A549 (cell line): ENCODE results near the gene PRICKLE1. TPM values are rescaled to one million over a fixed set of nuclear protein-coding genes. Genes with fewer than 3 reads are reported as not detected.

Experiments
- ATAC-seq, 2 experiments: fragments of 200-7000 bp in 1 of 2; fragments of >200 bp in 1 of 2; cut with Nextera tagmentation in 1 of 2; cut with Tn5 transposase in 1 of 2; 3 replicates each; pipeline versions ENCODE4 v1.8.0 to v1.9.1; 2018 to 2020; ENCODE audit warnings: mild to moderate bottlenecking in 1 of 2, moderate library complexity in 1 of 2
- CTCF ChIA-PET: fragments of 300-600 bp; sonication (Branson Sonifier 250); formaldehyde crosslinking; extraction: SDS; loops from one replicate; lab custom pipeline; 2021; ENCODE audit warnings: antibody characterized with exemption, inconsistent platforms; lab: Yijun Ruan, JAX
- POLR2A ChIA-PET: fragments of 350-600 bp; formaldehyde crosslinking; extraction: SDS; loops from one replicate; lab custom pipeline; 2021; ENCODE audit warnings: antibody characterized with exemption, inconsistent platforms; lab: Yijun Ruan, JAX
- DNase-seq, 2 experiments: peaks; one replicate each; pipeline versions ENCODE4 v3.0.0 to v3.0.0-alpha.2; 2011 to 2016; ENCODE audit warnings: low read depth in 1 of 2, low spot score in 1 of 2
- FAIRE-seq: peaks from 2 replicates; lab custom pipeline; 2011; peaks lifted over from hg19 to GRCh38; lab: Jason Lieb, UNC
- H3K27ac ChIP-seq, 2 experiments: fragments of >200 bp; sonication (Bioruptor Twin); formaldehyde crosslinking; 3 replicates each; pipeline ENCODE4 v1.5.1; 2016 to 2017
- H3K4me1 ChIP-seq: fragments of >200 bp; sonication (Bioruptor Twin); formaldehyde crosslinking; 3 replicates; pipeline ENCODE4 v1.6.1; 2016
- H3K4me2 ChIP-seq: fragments of >200 bp; sonication (Bioruptor Twin); formaldehyde crosslinking; 3 replicates; pipeline ENCODE4 v1.6.1; 2016
- H3K4me3 ChIP-seq: fragments of >200 bp; sonication (Bioruptor Twin); formaldehyde crosslinking; 3 replicates; pipeline ENCODE4 v1.5.1; 2016
- H3K9me3 ChIP-seq: fragments of >200 bp; sonication (Bioruptor Twin); formaldehyde crosslinking; 3 replicates; pipeline ENCODE4 v1.6.1; 2016
- ATOH8 ChIP-seq: fragments of 250-450 bp; sonication (Bioruptor Pico); IDR thresholded peaks from 2 replicates; pipeline ENCODE4 v1.5.0; 2020; ENCODE audit warnings: low read depth, mild to moderate bottlenecking, moderate library complexity
- BCL3 ChIP-seq: fragments of >200 bp; sonication (Bioruptor Twin); formaldehyde crosslinking; IDR thresholded peaks from 3 replicates; pipeline ENCODE4 v1.6.1; 2016
- CBX2 ChIP-seq: fragments of 200-600 bp; sonication (generic); IDR thresholded peaks from 2 replicates; pipeline ENCODE4 v1.6.1; 2016; ENCODE audit warnings: low read depth, mild to moderate bottlenecking, borderline replicate concordance
- CBX8 ChIP-seq: fragments of 200-600 bp; sonication (generic); IDR thresholded peaks from 2 replicates; pipeline ENCODE4 v1.6.1; 2016
- CEBPB ChIP-seq, 2 experiments: fragments of >200 bp in 1 of 2; sonication (Bioruptor Twin) in 1 of 2; formaldehyde crosslinking in 1 of 2; IDR thresholded peaks; 2 replicates each; pipeline ENCODE4 v1.6.1; 2012 to 2016
- CTCF ChIP-seq: fragments of >200 bp; sonication (Bioruptor Twin); formaldehyde crosslinking; IDR thresholded peaks from 3 replicates; pipeline ENCODE4 v1.5.1; 2016
- EHF ChIP-seq: fragments of 250-450 bp; sonication (Bioruptor Pico); IDR thresholded peaks from 2 replicates; pipeline ENCODE4 v1.5.0; 2020; ENCODE audit warnings: mild to moderate bottlenecking
- EHMT2 ChIP-seq: fragments of 200-600 bp; sonication (generic); IDR thresholded peaks from 2 replicates; pipeline ENCODE4 v1.6.1; 2016; ENCODE audit warnings: antibody characterized with exemption, low read depth, mild to moderate bottlenecking, moderate library complexity
- EP300 ChIP-seq, 2 experiments: fragments of >200 bp; sonication (Bioruptor Twin); formaldehyde crosslinking; IDR thresholded peaks; 2 replicates in 1 of 2; 3 replicates in 1 of 2; pipeline ENCODE4 v1.6.1; 2016 to 2017
- FOSL2 ChIP-seq, 2 experiments: fragments of 450-650 bp in 1 of 2; fragments of >200 bp in 1 of 2; sonication (Bioruptor Twin) in 1 of 2; formaldehyde crosslinking; IDR thresholded peaks; 2 replicates each; pipeline versions ENCODE4 v1.5.0 to v1.6.1; 2016 to 2020; ENCODE audit warnings: mild to moderate bottlenecking in 1 of 2, moderate library complexity in 1 of 2
- GATA3 ChIP-seq: IDR thresholded peaks from 2 replicates; pipeline ENCODE4 v1.6.1; 2012; ENCODE audit warnings: borderline replicate concordance
- HDAC2 ChIP-seq: fragments of 200-600 bp; sonication (generic); IDR thresholded peaks from 2 replicates; pipeline ENCODE4 v1.6.1; 2016
- HOXA7 ChIP-seq: fragments of 250-450 bp; sonication (Bioruptor Pico); IDR thresholded peaks from 2 replicates; pipeline ENCODE4 v1.5.0; 2020; ENCODE audit warnings: mild to moderate bottlenecking, moderate library complexity
- KDM5A ChIP-seq: fragments of 200-600 bp; sonication (generic); IDR thresholded peaks from 2 replicates; pipeline ENCODE4 v1.6.1; 2016; ENCODE audit warnings: antibody characterized with exemption, mild to moderate bottlenecking
- MAFK ChIP-seq: fragments of 450-650 bp; IDR thresholded peaks from 2 replicates; pipeline ENCODE4 v1.6.1; 2014; ENCODE audit not compliant: partially characterized antibody
- MAZ ChIP-seq: fragments of 150-350 bp; IDR thresholded peaks from 2 replicates; pipeline ENCODE4 v1.6.1; 2014; ENCODE audit warnings: antibody characterized with exemption, low read depth, low read length, borderline replicate concordance
- MYC ChIP-seq: IDR thresholded peaks from 2 replicates; pipeline ENCODE4 v1.6.1; 2012; ENCODE audit warnings: mild to moderate bottlenecking, inconsistent platforms, low read length, improper control_type of control experiment, borderline replicate concordance
- NFE2L2 ChIP-seq: fragments of 150-350 bp; conservative IDR thresholded peaks from 2 replicates; pipeline ENCODE4 v1.6.1; 2014; ENCODE audit warnings: low read length
- PBX3 ChIP-seq: IDR thresholded peaks from 2 replicates; pipeline ENCODE4 v1.6.1; 2012
- POLR2A ChIP-seq: IDR thresholded peaks from 2 replicates; pipeline ENCODE4 v1.6.1; 2012; ENCODE audit warnings: mild to moderate bottlenecking, low read length
- POLR2AphosphoS2 ChIP-seq: conservative IDR thresholded peaks from 2 replicates; pipeline ENCODE4 v1.6.1; 2012; ENCODE audit warnings: low read length, improper control_type of control experiment, inconsistent platforms
- RAD21 ChIP-seq, 2 experiments: fragments of >200 bp in 1 of 2; sonication (Bioruptor Twin) in 1 of 2; formaldehyde crosslinking in 1 of 2; IDR thresholded peaks in 1 of 2; conservative IDR thresholded peaks in 1 of 2; 2 replicates in 1 of 2; 3 replicates in 1 of 2; pipeline ENCODE4 v1.6.1; 2012 to 2018; ENCODE audit warnings: inconsistent platforms in 1 of 2
- RARB ChIP-seq: fragments of 250-450 bp; sonication (Bioruptor Pico); IDR thresholded peaks from 2 replicates; pipeline ENCODE4 v1.8.0; 2021; ENCODE audit warnings: mild to moderate bottlenecking, moderate library complexity
- RFX5 ChIP-seq: fragments of 450-650 bp; IDR thresholded peaks from 2 replicates; pipeline ENCODE4 v1.7.1; 2014; ENCODE audit warnings: antibody characterized with exemption, mild to moderate bottlenecking, moderate library complexity
- SMC3 ChIP-seq: fragments of >200 bp; sonication (Bioruptor Twin); formaldehyde crosslinking; IDR thresholded peaks from 3 replicates; pipeline ENCODE4 v1.6.1; 2018; ENCODE audit warnings: inconsistent platforms
- ZNF302 ChIP-seq: fragments of 250-450 bp; sonication (Bioruptor Pico); IDR thresholded peaks from 2 replicates; pipeline ENCODE4 v1.9.0; 2021; ENCODE audit warnings: inconsistent platforms, mild to moderate bottlenecking, moderate library complexity
- WGBS: methylation state at CpG from one replicate; pipeline ENCODE4 v1.1.6; 2017; ENCODE audit errors: missing lambda C conversion rate; 5-methylcytosine and 5-hydroxymethylcytosine counted together
- polyA plus RNA-seq, 4 experiments: library from polyadenylated mRNA; depleted of rRNA in 3 of 4; stranded (reverse); fragments of >200 nt; fragmentation: RNase III in 1 of 4; extraction: RNeasy Plus Mini Kit Qiagen cat#74134 plus additional on column Dnase treatment in 1 of 4; gene quantifications; 2 replicates in 3 of 4; 3 replicates in 1 of 4; pipeline ENCODE4 v1.2.3, GENCODE V29; 2011 to 2017

The PRICKLE1 gene
- polyA plus RNA-seq, 2 of the 4 experiments (the other 2 are of a cell fraction) = 1.5 to 1.8 TPM

GRCh38 chr12:42442311-42442759 lies 147.2 kb downstream of the PRICKLE1 start:
- Histone ChIP-seq H3K9me3 (no peaks in the 10 kb centered on the region), H3K4me1 (no peaks in the 10 kb centered on the region), H3K27ac (no peak overlapping the region), H3K4me2 (no peak overlapping the region), H3K4me3 (no peak overlapping the region)
- FAIRE-seq (no peak), DNase-seq (no peak), ATAC-seq (no peak)
- ChIA-PET POLR2A (no interaction called here), CTCF (interaction anchor here (1.4 kb wide), 1 partner anchor 20 kb away, joined by 3 read pairs; no protein-coding TSS in a partner anchor)
- no peak for TF ChIP-seq KDM5A
- no peak for TF ChIP-seq EP300 (IDR thresholded peaks at IDR 0.05)
- TF ChIP-seq SMC3 = no peak
- TF ChIP-seq RARB = no peak
- no peak for TF ChIP-seq POLR2A
- no peak for TF ChIP-seq EHF (CRISPR knock-in tag)
- TF ChIP-seq CTCF = no peak
- TF ChIP-seq MAZ = no peak
- no peak for TF ChIP-seq POLR2AphosphoS2
- TF ChIP-seq RAD21 (conservative IDR thresholded peaks at IDR 0.05 in 1 of 2, IDR thresholded peaks at IDR 0.05 in 1 of 2) = no peak
- TF ChIP-seq ATOH8 (CRISPR knock-in tag) = no peak
- no peak for TF ChIP-seq CEBPB (IDR thresholded peaks at IDR 0.05)
- no peak for TF ChIP-seq EHMT2
- TF ChIP-seq HOXA7 (CRISPR knock-in tag) = no peak
- TF ChIP-seq CBX8 = no peak
- no peak for TF ChIP-seq FOSL2 (IDR thresholded peaks at IDR 0.05)
- TF ChIP-seq FOSL2 (CRISPR knock-in tag; IDR thresholded peaks at IDR 0.05) = no peak
- no peak for TF ChIP-seq HDAC2
- WGBS = 96% methylated on average over 19 of the region's 19 CpGs

GRCh38 chr12:42440608-42441007 lies 148.9 kb downstream of the PRICKLE1 start:
- DNase-seq = no peak
- FAIRE-seq = no peak
- Histone ChIP-seq H3K27ac (no peak overlapping the region), H3K4me2 (no peak overlapping the region), H3K9me3 (no peaks in the 10 kb centered on the region), H3K4me1 (no peaks in the 10 kb centered on the region), H3K4me3 (no peak overlapping the region)
- CTCF ChIA-PET = no interaction called here
- ATAC-seq = no peak
- WGBS = 95% methylated on average over 11 of the region's 11 CpGs
- TF ChIP-seq NFE2L2 = no peak
- POLR2A ChIA-PET = no interaction called here

GRCh38 chr12:42432517-42433140 lies 156.9 kb downstream of the PRICKLE1 start:
- H3K27ac ChIP-seq = no peak overlapping the region
- ATAC-seq (no peak), FAIRE-seq (peak; percentile 36), DNase-seq (no peak)
- H3K4me3 ChIP-seq = no peak overlapping the region
- H3K4me2 ChIP-seq = no peak overlapping the region
- POLR2A ChIA-PET = no interaction called here
- no peak for TF ChIP-seq BCL3
- TF ChIP-seq ZNF302 (CRISPR knock-in tag) = no peak
- no peak for TF ChIP-seq GATA3
- TF ChIP-seq MYC = no peak
- TF ChIP-seq RAD21 (conservative IDR thresholded peaks at IDR 0.05 in 1 of 2, IDR thresholded peaks at IDR 0.05 in 1 of 2) = no peak
- no peak for TF ChIP-seq EP300 (IDR thresholded peaks at IDR 0.05)
- no peak for TF ChIP-seq MAFK
- no peak for TF ChIP-seq EHMT2
- TF ChIP-seq PBX3 = no peak
- no peak for TF ChIP-seq CBX2
- TF ChIP-seq HDAC2 = no peak
- no peak for TF ChIP-seq FOSL2 (IDR thresholded peaks at IDR 0.05)
- TF ChIP-seq FOSL2 (CRISPR knock-in tag; IDR thresholded peaks at IDR 0.05) = no peak
- TF ChIP-seq RFX5 = no peak
- no peak for TF ChIP-seq CBX8
- no peaks in the 10 kb centered on the region for H3K4me1 ChIP-seq
- CTCF ChIA-PET = interaction anchor here (1.1 kb wide), 1 partner anchor 12 kb away, joined by 3 read pairs; no protein-coding TSS in a partner anchor
- H3K9me3 ChIP-seq = no peaks in the 10 kb centered on the region
- 91% methylated on average over 5 of the region's 5 CpGs for WGBS
